Stimulated activated CD8-positive, alpha-beta memory T cell treated with anti-CD3 and anti-CD28 coated beads, Interleukin-2, amount 100 ng/mL, for 48 hours (primary cell): ENCODE results near the gene ING2.
A peak's percentile ranks its signal among the peaks of the same experiment; 100 is the strongest.
"Not testable (repeated sequence)": the region's sequence is repeated elsewhere in the genome, so short reads cannot be mapped to it uniquely, and the experiment has no call there.

Experiments used
- DNase-seq, 2 donors: peaks; one replicate each; pipeline ENCODE4 v3.0.0-alpha.2; 2020; ENCODE audit warnings: low read depth in 2 of 2

Gene ING2, protein sequence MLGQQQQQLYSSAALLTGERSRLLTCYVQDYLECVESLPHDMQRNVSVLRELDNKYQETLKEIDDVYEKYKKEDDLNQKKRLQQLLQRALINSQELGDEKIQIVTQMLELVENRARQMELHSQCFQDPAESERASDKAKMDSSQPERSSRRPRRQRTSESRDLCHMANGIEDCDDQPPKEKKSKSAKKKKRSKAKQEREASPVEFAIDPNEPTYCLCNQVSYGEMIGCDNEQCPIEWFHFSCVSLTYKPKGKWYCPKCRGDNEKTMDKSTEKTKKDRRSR

DNA sequence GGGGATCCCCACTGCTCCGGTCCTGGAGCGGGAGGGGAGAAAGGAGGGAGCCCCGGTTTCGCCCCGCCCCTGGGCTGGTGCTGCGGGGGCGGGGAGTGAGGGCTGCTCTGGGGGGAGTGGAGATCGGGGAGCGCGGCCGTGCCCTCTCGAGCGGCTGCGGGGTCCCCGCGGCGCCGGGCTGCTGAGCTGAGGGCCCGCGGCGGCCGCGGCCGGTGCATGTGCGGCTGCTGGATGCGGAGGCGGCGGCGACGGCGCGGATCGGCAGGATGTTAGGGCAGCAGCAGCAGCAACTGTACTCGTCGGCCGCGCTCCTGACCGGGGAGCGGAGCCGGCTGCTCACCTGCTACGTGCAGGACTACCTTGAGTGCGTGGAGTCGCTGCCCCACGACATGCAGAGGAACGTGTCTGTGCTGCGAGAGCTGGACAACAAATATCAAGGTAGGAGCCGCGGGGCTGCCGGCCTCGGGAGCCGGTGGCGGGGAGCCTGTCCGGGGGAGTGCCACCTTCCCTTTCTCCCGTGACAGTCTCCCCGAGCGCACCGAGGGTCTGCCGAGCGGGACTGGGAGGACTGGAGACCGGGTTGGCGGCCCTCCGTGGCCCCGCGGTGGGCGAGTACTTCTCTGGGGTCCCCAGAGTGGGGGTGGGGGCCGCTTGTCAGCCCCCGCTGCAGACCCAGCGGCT, at the start of gene ING2:
Gene ING2, plus strand, starts transcription at position 129 of the 681 bp plus-strand sequence. Its CDS starts 138 bp downstream, at position 267.
- peak in 1 of 2 donors; percentile 77 for DNase-seq

DNA sequence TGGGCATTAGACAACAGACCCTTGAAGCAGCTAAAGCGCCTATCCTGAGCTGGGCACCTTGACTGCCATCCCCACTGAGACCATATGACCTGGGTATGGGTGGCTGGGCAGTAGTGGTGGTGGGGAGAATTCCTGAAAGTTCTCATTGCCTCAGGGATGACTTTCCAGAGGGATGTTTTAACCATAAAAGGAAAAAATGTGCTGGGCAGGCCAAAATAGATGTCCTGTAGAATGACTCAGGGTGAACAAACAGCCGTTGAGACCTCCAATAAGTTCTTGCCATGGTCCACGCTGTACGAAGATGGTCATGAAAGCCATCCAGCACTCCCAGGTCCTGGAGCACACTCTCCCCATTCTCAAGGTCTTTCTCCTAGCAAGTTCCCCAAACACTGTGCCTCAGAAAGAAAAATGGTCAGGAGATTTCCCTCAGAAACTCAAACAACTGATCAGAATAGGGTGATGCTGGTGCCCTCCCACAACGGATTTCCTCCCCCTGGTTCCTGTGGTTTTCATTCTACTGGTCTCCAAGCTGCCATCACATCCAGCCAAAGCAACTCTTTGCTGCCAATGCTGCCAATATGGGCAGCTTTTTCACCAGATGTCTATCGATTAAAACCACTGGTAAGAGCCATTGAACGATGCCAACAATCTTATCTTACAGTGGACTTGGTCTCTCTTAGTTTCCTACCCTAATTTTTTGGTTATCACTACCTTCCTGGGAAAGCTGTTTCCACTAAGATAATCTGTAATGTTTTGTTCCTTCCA, 49.2 kb upstream of the ING2 start:
- no peak for DNase-seq

DNA sequence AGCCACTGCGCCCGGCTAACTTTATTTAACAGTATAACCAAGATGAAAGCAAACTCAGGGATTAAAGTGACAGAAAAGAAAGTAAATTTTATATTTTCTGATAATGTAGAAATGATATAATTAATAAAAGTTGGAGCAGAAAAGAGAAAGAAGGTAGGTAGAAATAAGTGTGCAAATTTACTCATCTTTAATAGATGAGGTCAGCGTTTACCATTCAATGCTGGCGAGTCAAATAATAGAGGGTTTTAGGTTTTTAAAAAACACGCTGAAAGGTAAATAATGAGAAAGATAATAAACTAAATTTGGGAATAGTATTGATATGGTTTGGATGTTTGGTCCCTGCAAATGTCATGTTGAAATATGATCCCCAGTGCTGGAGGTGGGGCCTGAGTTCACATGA, 46.9 kb upstream of the ING2 start:
- no peak for DNase-seq

DNA sequence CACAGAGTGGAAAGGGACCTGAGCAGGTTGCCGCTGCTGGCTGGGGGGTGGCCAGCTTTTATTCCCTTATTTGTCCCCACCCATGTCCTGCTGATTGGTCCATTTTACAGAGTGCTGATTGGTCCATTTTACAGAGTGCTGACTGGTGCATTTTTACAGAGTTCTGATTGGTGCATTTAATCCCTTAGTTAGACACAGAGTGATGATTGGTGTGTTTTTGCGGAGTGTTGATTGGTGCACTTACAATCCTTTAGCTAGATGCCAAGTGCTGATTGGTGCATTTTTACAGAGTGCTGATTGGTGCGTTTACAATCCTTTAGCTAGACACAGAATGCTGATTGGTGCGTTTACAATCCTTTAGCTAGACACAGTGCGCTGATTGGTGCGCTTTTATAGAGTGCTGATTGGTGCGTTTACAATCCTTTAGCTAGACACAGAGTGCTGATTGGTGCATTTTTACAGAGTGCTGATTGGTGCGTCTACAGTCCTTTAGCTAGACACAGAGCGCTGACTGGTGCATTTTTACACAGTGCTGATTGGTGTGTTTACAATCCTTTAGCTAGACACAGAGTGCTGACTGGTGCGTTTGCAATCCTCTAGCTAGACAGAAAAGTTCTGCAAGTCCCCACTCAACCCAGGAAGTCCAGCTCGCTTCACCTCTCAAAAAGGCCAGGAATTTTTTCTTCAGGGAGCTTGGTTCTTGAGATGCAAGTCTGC, 40.8 kb upstream of the ING2 start:
- not testable (repeated sequence) for DNase-seq

DNA sequence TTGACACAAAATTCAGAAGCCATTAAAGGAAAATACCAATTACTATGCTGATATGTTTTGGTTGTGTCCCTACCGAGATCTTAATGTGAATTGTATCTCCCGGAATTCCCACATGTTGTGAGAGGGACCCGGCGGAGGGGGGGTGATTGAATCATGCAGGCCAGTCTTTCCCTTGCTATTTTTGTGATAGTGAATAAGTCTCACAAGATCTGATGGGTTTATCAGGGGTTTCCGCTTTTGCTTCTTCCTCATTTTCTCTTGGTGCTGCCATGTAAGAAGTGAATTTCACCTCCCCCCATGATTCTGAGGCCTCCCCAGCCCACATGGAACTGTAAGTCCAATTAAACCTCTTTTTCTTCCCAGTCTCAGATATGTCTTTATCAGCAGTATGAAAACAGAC, 39.0 kb upstream of the ING2 start:
- DNase-seq, result not testable (repeated sequence)

DNA sequence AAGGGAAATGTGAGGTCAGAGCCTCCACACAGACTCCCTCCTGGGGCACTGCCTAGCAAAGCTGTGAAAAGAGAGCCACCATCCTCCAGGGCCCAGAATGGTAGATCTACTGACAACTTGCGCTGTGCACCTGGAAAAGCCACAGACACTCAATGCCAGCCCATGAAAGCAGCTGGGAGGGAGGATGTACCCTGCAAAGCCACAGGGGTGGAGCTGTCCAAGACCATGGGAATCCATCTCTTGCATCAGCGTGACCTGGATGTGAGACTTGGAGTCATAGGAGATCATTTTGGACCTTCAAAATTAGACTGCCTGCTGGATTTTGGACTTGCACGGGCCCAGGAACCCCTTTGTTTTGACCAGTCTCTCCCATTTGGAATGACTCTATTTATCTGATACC, 37.6 kb upstream of the ING2 start:
- no peak for DNase-seq

DNA sequence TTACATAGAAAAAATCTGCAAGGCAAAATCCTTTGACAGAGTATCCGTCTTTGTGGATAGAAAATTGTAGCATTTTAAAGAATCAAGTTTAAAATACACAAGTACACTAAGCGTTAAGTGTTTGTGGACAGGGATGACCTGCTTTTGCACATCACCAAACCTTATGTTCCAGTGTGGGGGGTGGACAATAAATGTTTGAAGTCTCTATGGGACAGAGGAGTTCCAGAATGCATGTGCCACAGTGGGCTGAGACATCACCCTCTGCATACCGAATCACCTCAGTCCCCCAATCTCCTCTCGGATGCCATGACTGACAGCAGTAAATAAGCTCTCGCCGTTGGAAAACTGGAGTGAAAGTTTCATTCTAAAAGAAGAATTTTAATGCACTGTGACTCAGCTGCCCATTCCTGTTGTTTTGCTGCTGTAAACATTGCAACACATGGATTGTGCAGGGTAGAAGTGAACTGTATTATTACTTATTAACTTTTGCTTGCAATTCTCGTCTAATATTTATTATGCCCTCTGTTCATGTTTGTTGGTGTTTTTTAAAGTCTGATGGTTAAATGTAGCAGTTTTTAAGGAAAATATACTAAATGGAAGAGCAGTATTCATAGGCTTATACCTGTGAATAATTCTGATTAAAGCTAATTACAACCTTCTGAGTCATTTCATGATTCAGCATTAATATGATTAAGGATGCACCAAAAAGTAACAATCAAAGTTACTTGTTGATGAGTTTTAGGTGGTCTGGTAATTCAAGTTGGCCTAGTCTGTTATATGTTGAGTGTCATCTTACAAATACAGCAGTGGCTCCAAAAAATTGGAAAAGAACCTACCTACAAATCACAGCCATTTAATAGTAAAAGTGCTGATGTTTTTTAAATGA, 36.4 kb upstream of the ING2 start:
- DNase-seq, result no peak

DNA sequence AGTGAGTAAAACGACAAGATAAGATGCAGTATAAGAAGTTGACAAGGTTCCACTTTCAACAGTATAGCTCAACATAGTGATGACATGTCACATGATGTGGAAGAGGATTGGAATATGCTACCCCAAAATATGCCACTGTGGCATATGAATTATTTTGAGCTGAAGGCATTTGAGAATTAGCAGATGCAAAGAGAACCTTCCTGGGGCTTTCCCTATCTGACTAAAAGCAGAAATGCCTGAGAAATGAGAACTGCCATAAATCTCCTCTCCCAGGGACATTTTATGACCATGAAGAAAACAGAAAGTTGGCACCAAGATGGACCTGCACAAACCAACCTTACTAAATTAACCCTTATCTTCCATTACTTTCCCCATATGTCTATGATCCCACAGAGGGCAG, 35.6 kb upstream of the ING2 start:
- DNase-seq, result no peak

DNA sequence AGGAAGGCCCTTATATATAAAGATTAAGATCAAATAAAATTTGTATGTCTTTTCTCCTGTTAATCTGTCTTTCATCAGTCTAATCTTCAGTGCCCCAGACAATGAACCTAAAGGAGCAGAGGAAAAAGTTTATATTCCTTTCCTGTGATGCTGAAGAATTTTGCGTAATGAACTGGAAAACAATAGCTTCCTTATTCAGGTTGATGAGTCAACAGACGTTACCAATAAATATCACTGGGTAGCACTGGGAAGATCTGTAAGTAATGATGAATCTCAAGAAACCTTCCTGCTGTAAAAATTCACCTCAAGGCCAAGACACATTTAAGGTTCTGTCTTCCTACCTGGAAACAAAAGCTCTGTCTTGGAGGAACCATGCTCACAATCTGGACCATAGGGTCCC, 34.9 kb upstream of the ING2 start:
- DNase-seq, result no peak

DNA sequence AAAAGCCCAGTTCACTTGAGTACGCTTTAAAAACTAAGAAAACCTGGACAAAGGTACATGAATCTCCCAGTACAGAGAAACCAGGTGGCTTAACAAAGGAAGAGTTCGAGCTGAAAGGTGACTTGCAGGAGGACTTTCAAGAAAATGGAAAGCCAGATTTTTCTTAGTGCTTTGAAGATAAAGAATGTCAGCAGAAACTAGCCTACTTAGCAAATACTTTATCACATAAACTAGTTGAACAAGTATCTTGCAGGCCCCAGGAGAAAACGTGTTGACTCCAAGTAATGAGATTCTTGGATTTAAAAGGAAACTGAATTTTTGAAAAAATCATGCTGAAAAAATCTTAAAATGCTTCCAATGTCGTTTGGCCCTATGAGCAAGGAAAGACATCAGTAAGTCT, 34.0 kb upstream of the ING2 start:
- DNase-seq, result no peak

DNA sequence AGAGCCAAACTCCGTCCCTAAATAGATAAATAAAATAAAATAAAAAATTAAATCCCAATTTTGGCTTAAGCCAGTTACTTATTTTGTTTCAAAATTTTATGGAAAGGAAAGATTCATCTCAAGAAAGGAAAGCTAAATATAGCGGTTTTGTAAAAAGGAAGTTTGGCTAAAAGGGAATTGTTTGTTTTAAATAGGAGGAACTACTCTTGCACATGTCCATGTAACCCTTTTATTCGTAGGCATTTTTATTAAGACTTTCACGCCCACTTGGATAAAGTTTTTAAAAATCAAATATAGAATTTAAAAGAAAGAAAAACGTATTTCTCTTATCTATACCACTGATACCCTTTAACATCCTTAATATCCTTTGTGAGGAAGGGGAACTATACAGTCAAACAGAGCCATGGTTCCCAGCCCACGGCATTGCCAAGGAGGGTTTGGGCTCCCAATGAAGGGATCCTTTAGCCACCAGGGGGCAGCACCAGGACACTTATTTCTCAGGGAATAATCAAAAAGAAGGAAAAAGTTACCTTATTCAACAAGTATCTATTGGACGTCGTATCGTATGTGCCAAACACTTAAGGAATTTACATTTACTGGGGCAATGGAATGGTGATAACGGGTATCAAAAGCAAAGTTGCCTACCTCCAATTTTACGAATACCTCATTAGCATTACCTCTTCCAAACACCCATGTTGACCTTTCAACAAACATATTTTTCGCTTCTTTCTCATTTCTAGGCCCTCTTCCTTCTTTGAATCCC, 32.7 kb upstream of the ING2 start:
- peak; percentile 69 to 77 for DNase-seq

DNA sequence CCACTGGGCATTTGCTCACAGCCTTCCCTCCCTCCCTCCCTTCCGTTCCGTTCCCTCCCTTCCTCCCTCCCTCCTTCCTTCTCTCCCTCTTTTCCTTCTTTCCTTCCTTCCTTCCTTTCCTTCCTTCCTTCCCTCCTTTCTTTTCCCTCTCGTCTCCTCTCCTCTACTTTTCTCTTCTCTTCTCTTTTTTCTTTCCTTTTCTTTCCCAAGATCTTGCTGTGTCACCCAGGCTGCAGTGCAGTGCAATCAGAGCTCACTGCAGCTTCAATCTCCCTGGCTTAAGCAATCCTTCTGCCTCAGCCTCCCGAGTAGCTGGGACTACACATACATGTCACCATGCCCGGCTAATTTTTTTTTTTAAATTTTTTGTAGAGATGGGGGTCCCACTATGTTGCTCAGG, 26.7 kb upstream of the ING2 start:
- DNase-seq, result no peak

DNA sequence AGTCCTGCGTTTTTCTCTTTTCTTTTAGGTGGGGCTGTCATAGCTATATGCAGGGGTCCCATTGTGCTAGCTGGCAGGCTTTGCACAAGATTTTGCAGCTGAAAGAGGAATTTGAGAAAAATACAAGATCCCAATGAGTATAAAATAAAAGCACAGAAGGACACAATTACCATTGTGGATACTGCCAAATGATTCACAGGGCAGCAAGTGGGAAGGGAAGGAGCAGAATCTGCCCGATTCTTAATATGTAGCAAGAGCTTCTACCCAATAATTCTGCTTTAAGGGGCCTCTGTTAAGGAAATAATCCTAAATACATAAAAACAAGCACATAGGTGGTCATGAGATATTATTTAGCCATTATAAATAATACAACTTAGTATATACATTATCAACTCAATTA, 25.9 kb upstream of the ING2 start:
- no peak for DNase-seq

DNA sequence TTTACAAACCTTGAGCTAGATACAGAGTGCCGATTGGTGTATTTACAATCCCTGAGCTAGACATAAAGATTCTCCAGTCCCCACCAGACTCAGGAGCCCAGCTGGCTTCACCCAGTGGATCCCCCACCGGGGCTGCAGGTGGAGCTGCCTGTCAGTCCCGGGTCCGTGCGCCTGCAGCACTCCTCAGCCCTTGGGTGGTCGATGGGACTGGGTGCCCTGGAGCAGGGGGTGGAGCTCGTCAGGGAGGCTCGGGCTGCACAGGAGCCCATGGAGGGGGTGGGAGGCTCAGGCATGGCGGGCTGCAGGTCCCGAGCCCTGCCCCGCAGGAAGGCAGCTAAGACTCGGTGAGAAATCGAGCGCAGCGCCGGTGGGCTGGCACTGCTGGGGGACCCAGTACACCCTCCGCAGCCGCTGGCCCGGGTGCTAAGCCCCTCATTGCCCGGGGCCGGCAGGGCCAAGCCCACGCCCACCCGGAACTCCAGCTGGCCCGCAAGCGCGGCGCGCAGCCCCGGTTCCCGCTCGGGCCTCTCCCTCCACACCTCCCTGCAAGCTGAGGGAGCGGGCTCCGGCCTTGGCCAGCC, 22.3 kb upstream of the ING2 start:
- not testable (repeated sequence) for DNase-seq

DNA sequence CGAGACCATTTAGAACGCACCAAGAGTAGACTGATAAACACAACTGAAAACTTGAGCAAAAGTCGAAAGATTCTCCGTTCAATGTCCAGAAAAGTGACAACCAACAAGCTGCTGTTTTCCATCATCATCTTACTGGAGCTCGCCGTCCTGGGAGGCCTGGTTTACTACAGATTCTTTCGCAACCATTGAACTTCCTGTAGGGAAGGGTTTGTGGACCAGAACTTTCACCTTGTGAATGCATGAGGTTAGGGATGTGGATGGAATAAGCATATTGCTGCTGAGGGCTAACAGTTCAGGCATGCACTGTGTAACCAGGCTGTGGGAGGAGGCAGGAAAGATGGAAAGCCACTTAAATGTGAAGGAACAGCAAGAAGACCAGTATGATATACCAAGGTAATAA, 20.9 kb upstream of the ING2 start:
- no peak for DNase-seq

DNA sequence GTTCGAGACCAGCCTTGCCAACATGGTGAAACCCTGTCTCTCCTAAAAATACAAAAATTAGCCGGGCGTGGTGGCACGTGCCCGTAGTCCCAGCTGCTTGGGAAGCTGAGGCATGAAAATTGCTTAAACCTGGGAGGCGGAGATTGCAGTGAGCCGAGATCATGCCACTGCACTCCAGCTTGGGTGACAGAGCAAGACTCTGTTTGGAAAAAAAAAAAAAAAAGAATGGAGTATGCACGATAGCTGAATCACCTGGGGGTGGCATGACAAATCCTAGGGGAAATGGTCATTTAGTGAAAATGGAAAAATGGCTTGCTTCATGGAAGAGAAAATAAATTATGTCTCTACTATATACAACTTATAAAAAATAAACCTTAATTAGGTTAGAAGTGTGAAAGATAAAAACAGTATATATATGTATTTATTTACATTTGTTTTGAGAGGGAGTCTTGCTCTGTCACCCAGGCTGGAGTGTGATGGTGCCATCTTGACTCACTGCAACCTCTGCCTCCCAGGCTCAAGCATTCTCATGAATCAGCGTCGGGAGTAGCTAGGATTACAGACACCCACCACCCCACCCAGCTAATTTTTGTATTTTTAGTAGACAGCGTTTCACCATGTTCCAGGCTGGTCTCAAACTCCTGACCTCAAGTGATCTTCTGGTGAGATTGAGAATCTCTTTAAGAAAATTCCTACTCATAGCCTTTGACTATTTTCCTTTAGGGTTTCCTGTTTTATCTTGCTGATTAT, 19.3 kb upstream of the ING2 start:
- DNase-seq, result no peak

DNA sequence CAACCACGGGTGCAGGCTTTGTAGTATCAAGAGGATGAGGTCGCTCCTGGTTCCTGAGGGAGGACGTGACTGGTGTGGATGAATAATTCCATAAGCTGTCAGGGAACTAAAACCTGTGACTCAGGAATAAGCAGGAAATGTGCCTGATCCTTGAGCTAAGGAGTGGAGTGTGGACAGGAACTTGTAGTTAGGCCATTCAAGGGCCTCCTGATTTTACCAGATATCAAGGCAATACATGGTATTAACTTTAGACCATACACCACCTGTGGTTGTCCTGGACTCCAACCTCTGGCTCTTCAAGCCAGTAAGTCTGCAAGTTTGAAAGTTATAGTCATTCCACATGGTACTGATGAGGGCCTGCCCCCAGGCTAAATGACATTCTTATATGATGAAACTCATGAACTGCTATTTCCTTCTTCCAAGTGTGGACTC, 12.1 kb upstream of the ING2 start:
- DNase-seq, result no peak

DNA sequence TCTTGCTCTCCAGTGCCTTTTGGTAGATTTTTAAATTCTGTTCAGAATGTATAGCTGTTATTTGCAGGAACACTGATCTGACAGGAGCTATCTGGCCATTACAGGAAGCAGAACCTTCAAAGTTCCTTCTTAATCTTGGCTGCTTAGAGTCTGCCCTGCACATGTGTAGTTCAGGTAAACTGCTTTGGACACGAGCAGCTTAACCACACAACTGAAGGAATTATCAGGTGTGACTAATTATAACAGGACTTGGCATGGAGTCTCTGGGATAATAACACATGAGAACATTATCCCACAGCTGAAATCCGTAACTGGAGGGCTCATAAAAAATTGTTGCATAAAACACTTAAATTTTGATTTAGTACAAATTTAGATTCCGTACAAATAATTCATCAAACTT, 11.6 kb upstream of the ING2 start:
- no peak for DNase-seq

DNA sequence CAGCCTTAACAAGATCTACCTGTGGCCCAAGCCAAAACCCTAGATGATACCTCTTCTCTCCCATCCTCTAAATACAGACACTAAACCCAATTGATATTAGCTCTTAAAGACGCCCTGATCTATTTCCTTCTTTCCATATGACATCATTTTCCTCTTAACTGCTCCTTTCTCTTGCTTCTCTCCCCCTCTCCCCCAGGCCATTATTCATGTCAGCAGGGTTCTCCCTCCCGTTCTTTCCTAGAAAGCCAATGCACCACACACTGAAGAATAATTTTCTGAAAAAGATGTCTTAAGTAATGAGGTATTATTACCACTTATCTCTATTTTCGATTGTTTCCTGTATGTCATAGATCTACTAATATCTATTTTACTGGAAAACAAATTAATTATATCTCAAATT, 9.7 kb upstream of the ING2 start:
- no peak for DNase-seq
